ENCODE results near the gene ANGEL1. TPM values are rescaled to one million over a fixed set of nuclear protein-coding genes. Genes with fewer than 3 reads are reported as not detected.

The ANGEL1 gene
- total RNA-seq, 1 donor from 2014 or later: 22.6 TPM

DNA sequence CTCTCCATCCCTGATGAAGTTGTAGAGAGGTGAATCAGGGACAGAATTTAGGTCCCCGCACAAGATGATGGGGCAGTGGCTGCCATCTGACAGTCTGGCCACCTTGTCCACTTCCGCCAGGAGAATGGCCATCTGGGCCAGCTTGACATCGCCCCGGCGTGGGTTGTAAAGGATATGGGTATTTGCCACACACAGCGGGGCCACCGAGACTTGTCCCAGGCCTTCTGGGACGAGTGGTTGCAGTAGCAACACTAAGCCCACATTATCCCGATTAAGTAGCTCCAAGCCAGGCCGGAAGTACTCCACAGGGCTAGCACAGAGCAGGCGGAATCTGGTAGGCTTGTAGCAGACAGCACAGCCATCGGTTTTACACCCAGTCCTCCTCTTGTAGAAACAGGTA lies 6.2 kb downstream of the ANGEL1 start:
- H3K4me1 Mint-ChIP-seq (ENCODE audit: unreplicated experiment): peaks cover 26% of the 10 kb centered on the region
- TF ChIP-seq, protein P1, sequence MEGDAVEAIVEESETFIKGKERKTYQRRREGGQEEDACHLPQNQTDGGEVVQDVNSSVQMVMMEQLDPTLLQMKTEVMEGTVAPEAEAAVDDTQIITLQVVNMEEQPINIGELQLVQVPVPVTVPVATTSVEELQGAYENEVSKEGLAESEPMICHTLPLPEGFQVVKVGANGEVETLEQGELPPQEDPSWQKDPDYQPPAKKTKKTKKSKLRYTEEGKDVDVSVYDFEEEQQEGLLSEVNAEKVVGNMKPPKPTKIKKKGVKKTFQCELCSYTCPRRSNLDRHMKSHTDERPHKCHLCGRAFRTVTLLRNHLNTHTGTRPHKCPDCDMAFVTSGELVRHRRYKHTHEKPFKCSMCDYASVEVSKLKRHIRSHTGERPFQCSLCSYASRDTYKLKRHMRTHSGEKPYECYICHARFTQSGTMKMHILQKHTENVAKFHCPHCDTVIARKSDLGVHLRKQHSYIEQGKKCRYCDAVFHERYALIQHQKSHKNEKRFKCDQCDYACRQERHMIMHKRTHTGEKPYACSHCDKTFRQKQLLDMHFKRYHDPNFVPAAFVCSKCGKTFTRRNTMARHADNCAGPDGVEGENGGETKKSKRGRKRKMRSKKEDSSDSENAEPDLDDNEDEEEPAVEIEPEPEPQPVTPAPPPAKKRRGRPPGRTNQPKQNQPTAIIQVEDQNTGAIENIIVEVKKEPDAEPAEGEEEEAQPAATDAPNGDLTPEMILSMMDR (IDR thresholded peaks at IDR 0.05; ENCODE audit: unreplicated experiment): no peak
- no peaks in the 10 kb centered on the region for H3K27me3 Mint-ChIP-seq (ENCODE audit: unreplicated experiment)
- H3K9me3 Mint-ChIP-seq (ENCODE audit: unreplicated experiment): no peaks in the 10 kb centered on the region
- no peak for DNase-seq (ENCODE audit: low spot score)
- H3K27ac Mint-ChIP-seq (ENCODE audit: unreplicated experiment): no peak overlapping the region
- H3K4me3 Mint-ChIP-seq (ENCODE audit: unreplicated experiment): no peak overlapping the region
- peaks cover 36% of the 10 kb centered on the region for H3K36me3 Mint-ChIP-seq (ENCODE audit: low read depth, unreplicated experiment)

DNA sequence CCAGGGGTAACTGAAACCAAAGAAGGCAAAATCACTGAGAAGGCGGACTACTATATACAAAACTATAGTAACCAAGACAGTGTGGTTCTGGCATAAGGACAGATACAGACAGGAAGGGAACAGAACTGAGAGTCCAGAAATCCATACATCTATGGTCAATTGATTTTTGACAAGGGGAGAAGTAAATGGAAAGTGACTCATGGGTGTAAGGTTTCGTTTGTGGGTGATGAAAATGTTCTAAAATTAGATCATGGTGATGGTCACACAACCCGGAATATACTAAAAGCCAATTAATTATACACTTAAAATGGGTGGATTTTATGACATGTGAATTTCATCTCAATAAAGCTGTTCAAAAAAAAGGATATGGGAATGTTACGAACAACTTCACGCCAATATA lies 18.7 kb downstream of the ANGEL1 start:
- H3K27me3 Mint-ChIP-seq (ENCODE audit: unreplicated experiment): peaks cover 6% of the 10 kb centered on the region
- DNase-seq (ENCODE audit: low spot score): no peak
- TF ChIP-seq, protein P1 (IDR thresholded peaks at IDR 0.05; ENCODE audit: unreplicated experiment): no peak
- no peaks in the 10 kb centered on the region for H3K4me1 Mint-ChIP-seq (ENCODE audit: unreplicated experiment)
- no peaks in the 10 kb centered on the region for H3K9me3 Mint-ChIP-seq (ENCODE audit: unreplicated experiment)
- H3K4me3 Mint-ChIP-seq (ENCODE audit: unreplicated experiment): no peak overlapping the region
- H3K27ac Mint-ChIP-seq (ENCODE audit: unreplicated experiment): no peak overlapping the region
- H3K36me3 Mint-ChIP-seq (ENCODE audit: low read depth, unreplicated experiment): peaks cover 25% of the 10 kb centered on the region

DNA sequence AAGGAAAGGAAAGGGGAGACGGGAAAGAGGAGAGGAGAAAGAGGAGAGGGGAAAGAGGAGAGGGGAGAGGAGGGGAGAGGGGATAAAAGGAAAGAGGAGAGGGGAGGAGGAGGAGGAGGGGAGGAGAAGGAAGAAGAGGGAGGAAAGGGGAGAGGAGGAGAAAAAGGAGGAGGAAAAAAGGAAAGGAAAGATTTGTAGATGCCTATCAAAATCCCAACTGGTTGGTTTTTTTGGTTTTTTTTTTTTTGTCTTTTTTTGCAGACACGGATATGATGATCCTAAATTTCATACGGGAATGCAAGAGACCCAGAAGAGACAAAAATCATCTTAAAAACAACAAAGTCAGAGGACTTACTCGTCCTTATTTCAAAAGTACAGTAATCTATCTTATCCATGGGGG lies 19.4 kb downstream of the ANGEL1 start:
- Mint-ChIP-seq H3K27me3 (ENCODE audit: unreplicated experiment) (peaks cover 6% of the 10 kb centered on the region), H3K36me3 (ENCODE audit: low read depth, unreplicated experiment) (peaks cover 28% of the 10 kb centered on the region)

DNA sequence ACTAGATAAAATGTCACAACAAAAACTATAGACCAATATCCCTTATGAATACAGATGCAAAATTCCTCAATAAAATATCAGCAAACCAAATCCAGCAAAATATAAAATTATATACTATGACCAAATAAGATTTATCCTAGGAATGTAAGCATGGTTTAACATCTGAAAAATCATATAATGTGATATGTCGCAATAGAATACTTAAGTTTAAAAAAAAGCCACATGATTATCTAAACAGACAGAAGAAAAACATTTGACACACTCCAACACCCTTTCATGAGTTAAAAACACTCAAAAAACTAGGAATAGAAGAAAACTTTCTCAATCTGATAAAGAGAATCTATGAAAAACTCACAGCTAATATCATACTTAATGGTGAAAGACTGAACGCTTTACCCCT lies 20.3 kb downstream of the ANGEL1 start:
- peaks cover 23% of the 10 kb centered on the region for H3K36me3 Mint-ChIP-seq (ENCODE audit: low read depth, unreplicated experiment)
- H3K27me3 Mint-ChIP-seq (ENCODE audit: unreplicated experiment): peaks cover 1% of the 10 kb centered on the region
- TF ChIP-seq, protein P1 (IDR thresholded peaks at IDR 0.05; ENCODE audit: unreplicated experiment): no peak
- no peak for DNase-seq (ENCODE audit: low spot score)
- H3K4me1 Mint-ChIP-seq (ENCODE audit: unreplicated experiment): no peaks in the 10 kb centered on the region
- H3K4me3 Mint-ChIP-seq (ENCODE audit: unreplicated experiment): no peak overlapping the region
- no peaks in the 10 kb centered on the region for H3K9me3 Mint-ChIP-seq (ENCODE audit: unreplicated experiment)
- H3K27ac Mint-ChIP-seq (ENCODE audit: unreplicated experiment): no peak overlapping the region

More for the DNA sequence above, 19.4 kb downstream of the ANGEL1 start:
- Mint-ChIP-seq H3K4me1 (ENCODE audit: unreplicated experiment) (no peaks in the 10 kb centered on the region), H3K4me3 (ENCODE audit: unreplicated experiment) (no peak overlapping the region), H3K27ac (ENCODE audit: unreplicated experiment) (no peak overlapping the region), H3K9me3 (ENCODE audit: unreplicated experiment) (no peaks in the 10 kb centered on the region)
- DNase-seq (ENCODE audit: low spot score): no peak
- TF ChIP-seq, protein P1 (IDR thresholded peaks at IDR 0.05; ENCODE audit: unreplicated experiment): no peak

GRCh38 chr14:76786601-76787000 lies 26.1 kb downstream of the ANGEL1 start:
- TF ChIP-seq, protein P1 (IDR thresholded peaks at IDR 0.05; ENCODE audit: unreplicated experiment): no peak
- Mint-ChIP-seq H3K4me3 (ENCODE audit: unreplicated experiment) (no peak overlapping the region), H3K36me3 (ENCODE audit: low read depth, unreplicated experiment) (peaks cover 26% of the 10 kb centered on the region), H3K9me3 (ENCODE audit: unreplicated experiment) (no peaks in the 10 kb centered on the region), H3K27me3 (ENCODE audit: unreplicated experiment) (no peaks in the 10 kb centered on the region), H3K27ac (ENCODE audit: unreplicated experiment) (no peak overlapping the region), H3K4me1 (ENCODE audit: unreplicated experiment) (peaks cover 21% of the 10 kb centered on the region)
- no peak for DNase-seq (ENCODE audit: low spot score)
